Gastroesophageal sphincter (tissue), 3 donors: ENCODE measurements around the gene SIGLEC15.

Experiments used
- CTCF ChIP-seq, 4 experiments: fragments of 200-600 bp in 2 of 4; fragments of 450-650 bp in 2 of 4; sonication (generic) in 1 of 4; IDR thresholded peaks; one replicate each; pipeline ENCODE4 v1.5.1; 2017 to 2019; ENCODE audit warnings: antibody characterized with exemption in 4 of 4, mild to moderate bottlenecking in 2 of 4, moderate library complexity in 2 of 4
- EP300 ChIP-seq: sonication (generic); formaldehyde crosslinking; IDR thresholded peaks from one replicate; pipeline ENCODE4 v1.6.1; 2017; ENCODE audit warnings: antibody characterized with exemption, mild to moderate bottlenecking
- POLR2A ChIP-seq, 2 donors: fragments of 450-650 bp; IDR thresholded peaks; one replicate each; pipeline ENCODE4 v1.6.1; 2017; ENCODE audit warnings: antibody characterized with exemption in 2 of 2, mild to moderate bottlenecking in 2 of 2, moderate library complexity in 1 of 2
- POLR2AphosphoS5 ChIP-seq: sonication (generic); formaldehyde crosslinking; IDR thresholded peaks from one replicate; pipeline ENCODE4 v1.6.1; 2017; ENCODE audit warnings: antibody characterized with exemption

GRCh38 chr18:45828917-45829811 lies 3.7 kb downstream of the SIGLEC15 start:
- TF ChIP-seq CTCF (IDR thresholded peaks at IDR 0.05) (no peak), POLR2A (IDR thresholded peaks at IDR 0.05) (no peak), EP300 (no peak), POLR2AphosphoS5 (no peak)
